HG02571 (cell line): ENCODE data around the gene OR52B6.
"Not testable (repeated sequence)": the region's sequence is repeated elsewhere in the genome, so short reads cannot be mapped to it uniquely, and the experiment has no call there.

Experiments
- ATAC-seq: cut with Tn5 transposase; IDR thresholded peaks from one replicate; pipeline ENCODE4 v1.9.1; 2021; ENCODE audit warnings: mild to moderate bottlenecking, moderate library complexity; ENCODE audit not compliant: unreplicated experiment

OR52B6 gene

DNA sequence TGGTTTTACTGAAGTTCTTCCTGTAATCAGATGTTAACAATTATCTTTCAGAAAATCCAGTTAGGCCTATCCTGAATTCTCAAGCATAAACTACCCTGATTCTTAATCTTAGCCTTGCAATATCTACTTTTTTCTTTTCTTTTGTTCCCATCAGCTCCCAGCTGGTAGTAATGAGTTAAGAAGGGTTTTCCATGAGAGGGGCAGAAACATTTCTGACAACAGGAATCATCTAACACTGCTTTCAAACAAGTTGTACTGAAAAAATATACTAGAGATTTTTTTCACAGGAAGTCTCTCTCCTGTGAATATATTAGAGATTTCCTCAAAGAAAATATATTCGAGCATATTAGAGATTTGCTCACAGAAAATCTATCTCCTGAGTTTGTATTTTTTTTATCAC is 12.5 kb downstream of the OR52B6 start:
- no peak for ATAC-seq

GRCh38 chr11:5596607-5597201 is 16.0 kb downstream of the OR52B6 start, which contains the start of gene TRIM6:
Gene TRIM6, plus strand, starts transcription at chr11:5596637. Its CDS starts 261 bp downstream, at chr11:5596898.
- ATAC-seq = no peak

DNA sequence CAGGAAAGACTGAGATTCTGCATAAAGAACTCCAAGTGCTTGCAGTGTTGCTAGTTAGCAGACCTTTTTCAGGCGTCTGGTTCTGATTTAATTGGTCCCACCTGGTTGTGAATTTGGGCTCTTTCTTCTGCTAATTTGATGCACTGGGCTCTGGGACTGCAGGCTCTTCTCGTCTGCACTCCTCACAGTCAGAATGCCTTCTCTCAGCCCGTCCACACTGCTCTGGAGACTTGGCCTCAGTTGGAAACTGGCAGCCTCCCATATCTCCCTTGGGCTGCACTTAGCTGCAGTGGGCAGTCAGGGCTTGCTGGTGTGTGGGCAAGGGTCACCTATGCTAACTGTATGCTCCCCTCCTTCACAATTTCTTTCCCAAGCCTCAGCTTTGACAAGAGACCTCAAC is 17.3 kb downstream of the OR52B6 start:
- ATAC-seq = no peak

- peak; percentile 81 for ATAC-seq
Observed at GRCh38 chr11:5600374-5600851, 19.7 kb downstream of the OR52B6 start.

GRCh38 chr11:5602791-5603190 is 22.1 kb downstream of the OR52B6 start:
- not testable (repeated sequence) for ATAC-seq

DNA sequence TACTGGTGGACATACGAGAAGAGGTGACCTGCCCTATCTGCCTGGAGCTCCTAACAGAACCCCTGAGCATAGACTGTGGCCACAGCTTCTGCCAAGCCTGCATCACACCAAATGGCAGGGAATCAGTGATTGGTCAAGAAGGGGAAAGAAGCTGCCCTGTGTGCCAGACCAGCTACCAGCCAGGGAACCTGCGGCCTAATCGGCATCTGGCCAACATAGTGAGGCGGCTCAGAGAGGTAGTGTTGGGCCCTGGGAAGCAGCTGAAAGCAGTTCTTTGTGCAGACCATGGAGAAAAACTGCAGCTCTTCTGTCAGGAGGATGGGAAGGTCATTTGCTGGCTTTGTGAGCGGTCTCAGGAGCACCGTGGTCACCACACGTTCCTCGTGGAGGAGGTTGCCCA is 22.6 kb downstream of the OR52B6 start:
- no peak for ATAC-seq

GRCh38 chr11:5604896-5605295 is 24.2 kb downstream of the OR52B6 start:
- no peak for ATAC-seq

- no peak for ATAC-seq
Observed at GRCh38 chr11:5605849-5606248, 25.2 kb downstream of the OR52B6 start.

DNA sequence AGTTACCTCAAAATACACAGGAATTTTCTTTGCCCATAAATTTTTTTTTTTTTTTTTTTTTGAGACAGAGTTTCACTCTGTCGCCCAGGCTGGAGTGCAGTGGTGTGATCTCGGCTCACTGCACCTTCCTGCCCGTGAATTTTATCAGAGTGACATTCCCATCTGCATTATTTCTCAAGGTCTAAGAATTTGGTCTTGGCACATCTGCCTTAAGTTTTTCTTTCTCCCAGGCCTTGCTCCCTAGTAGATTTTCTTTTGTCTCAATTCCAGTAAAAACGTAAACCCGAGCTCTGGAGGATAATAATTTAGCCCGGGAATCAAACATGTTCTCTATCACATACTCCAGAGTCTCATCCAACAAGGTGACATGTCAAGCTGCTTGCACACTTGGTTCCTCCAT is 28.1 kb downstream of the OR52B6 start:
- ATAC-seq = no peak

- no peak for ATAC-seq
Observed at GRCh38 chr11:5610446-5610845, 29.8 kb downstream of the OR52B6 start.

DNA sequence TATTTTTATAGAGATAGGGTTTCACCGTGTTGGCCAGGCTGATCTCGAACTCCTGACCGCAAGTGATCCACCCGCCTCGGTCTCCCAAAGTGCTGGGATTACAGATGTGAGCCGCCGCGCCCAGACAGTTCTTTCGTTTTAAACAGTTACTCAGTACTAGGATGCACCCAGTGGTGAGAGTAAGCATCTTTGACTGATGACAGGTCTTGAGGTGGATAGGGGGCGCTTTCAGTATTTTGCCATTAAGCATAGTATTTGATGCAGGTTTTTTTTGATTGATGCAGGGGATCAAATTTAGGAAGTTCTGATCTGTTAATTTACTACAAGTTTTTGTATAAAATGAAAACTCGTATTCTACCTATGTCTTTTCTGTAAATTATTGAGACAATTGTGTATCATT is 30.9 kb downstream of the OR52B6 start:
- no peak for ATAC-seq

GRCh38 chr11:5618807-5619206 is 38.1 kb downstream of the OR52B6 start:
- no peak for ATAC-seq

GRCh38 chr11:5620651-5621521 is 40.2 kb downstream of the OR52B6 start:
- no peak for ATAC-seq

DNA sequence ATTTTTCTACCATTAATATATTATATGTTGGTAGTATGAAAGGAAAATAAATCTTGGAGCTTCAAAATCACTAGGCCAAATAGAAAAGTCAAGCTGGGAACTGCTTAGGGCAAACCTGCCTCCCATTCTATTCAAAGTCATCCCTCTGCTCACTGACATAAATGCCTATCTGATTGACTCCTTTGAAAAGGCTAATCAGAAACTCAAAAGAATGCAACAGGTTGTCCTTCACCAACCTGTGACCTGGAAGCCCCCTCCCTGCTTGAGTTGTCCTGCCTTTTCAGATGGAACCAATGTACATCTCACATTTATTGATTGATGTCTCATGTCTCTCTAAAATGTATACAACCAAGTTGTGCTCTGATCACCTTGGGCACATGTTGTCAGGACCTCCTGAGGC is 40.9 kb downstream of the OR52B6 start:
- no peak for ATAC-seq

- no peak for ATAC-seq
Observed at GRCh38 chr11:5622802-5623201, 42.1 kb downstream of the OR52B6 start.

DNA sequence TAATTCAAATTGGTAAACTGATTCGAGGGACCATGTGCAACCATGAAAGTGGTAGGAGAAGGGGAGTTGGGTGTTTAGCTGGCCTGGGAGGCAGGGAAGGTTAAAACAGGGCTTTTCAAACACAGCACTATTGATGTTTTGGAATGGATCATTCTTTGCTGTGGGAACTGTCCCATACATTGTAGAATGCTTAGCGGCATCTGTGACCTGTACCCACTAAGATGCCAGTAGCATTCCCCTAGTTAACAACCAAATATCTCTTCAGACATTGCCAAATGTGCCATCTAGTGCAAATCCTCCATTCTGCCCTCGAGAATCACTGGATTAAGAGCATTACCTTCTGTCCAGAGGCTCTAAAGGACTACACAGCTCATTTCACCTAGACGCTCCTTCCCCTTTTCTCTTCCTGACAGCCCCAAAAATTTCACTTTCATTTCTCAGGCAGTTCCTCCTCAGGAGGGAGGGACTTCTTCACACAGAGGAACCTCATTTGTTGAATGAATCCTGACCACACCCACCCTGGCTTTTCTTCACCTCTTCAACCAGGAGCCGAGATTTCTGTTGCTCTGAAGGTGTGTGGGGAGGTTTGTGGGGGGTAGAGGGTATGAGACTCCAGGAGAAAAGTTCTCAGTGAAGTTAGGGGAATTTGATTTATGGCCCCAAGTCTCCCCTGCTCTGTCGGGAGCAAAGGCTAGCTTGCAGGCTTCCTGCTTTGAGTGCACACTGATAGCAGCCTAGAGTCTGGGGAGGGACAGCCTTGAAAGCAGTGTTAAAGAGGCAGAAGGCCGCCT is 44.0 kb downstream of the OR52B6 start, which contains the start of gene TRIM34:
Gene TRIM34 (plus strand): TSS at position 513 of the 791 bp plus-strand sequence. CDS start 7,331 bp downstream, outside the sequence.
- peak; percentile 96 for ATAC-seq

DNA sequence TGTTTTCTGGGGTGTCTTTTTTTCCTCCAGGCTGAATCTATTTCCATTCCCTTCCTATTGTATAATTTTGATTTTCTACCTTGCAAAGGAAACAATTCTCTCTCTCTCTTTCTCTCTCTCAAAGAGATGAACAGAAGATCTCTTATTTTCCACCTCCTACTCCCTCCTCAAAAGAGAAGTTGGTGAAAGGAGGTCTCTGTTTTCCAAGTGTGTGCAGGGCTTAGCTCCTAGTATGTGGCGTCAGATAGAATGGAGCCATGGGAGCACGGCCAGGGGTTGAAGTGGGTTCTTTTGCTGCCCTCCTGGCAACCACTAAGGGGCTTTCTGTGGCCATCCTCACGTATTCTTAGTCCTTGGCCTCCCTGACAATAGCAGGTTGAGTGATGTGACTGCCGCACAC is 44.6 kb downstream of the OR52B6 start:
- ATAC-seq = no peak

DNA sequence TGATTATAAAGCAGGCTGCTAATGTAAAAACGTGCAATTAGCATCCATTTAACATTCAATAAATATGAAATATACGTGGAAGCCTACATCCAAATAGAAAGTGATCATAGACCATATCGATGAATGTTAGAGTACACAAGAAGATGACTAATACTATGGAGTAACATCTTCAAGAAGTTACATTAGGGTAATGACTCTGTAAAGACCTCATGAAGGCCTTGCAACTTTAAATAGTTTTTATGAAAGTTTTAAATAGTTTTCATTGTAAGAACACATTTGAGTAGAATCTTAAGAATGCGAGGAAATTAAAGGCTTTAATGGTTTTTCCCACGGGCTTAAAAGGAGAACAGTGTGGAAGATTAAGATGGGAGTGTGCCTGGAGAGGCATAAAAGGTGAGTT is 45.5 kb downstream of the OR52B6 start:
- no peak for ATAC-seq

DNA sequence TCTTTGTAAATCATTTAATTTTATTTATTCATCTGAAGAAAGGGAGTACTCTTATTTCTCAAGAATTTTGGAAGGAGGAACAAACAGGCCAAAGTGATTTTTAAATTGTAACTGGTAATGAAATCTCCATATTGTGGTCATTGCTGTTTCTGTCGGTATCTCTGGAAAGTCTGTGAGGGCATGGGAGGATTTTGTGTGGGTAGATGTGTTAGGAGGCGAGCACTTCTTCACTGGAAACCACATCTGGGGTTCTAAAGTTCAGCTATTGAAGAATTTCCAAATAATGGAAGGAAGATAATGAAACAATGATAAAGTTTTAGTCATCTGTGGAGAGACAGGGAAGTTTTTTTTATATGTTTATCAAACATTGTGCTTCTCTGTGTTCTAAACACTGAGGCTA is 50.7 kb downstream of the OR52B6 start:
- peak; percentile 9 for ATAC-seq
